LNCAP (cell line): ENCODE data around the gene CDC42EP2.

Experiments used
- TF ChIP-seq, protein P1 (sequence below): fragments of 450-650 bp; IDR thresholded peaks from 2 replicates; pipeline ENCODE4 v1.5.1; 2017; ENCODE audit warnings: mild to moderate bottlenecking

CDC42EP2 gene

GRCh38 chr11:65279741-65280440, 34.8 kb upstream of the CDC42EP2 start:
- TF ChIP-seq, protein P1, sequence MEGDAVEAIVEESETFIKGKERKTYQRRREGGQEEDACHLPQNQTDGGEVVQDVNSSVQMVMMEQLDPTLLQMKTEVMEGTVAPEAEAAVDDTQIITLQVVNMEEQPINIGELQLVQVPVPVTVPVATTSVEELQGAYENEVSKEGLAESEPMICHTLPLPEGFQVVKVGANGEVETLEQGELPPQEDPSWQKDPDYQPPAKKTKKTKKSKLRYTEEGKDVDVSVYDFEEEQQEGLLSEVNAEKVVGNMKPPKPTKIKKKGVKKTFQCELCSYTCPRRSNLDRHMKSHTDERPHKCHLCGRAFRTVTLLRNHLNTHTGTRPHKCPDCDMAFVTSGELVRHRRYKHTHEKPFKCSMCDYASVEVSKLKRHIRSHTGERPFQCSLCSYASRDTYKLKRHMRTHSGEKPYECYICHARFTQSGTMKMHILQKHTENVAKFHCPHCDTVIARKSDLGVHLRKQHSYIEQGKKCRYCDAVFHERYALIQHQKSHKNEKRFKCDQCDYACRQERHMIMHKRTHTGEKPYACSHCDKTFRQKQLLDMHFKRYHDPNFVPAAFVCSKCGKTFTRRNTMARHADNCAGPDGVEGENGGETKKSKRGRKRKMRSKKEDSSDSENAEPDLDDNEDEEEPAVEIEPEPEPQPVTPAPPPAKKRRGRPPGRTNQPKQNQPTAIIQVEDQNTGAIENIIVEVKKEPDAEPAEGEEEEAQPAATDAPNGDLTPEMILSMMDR = no peak

DNA sequence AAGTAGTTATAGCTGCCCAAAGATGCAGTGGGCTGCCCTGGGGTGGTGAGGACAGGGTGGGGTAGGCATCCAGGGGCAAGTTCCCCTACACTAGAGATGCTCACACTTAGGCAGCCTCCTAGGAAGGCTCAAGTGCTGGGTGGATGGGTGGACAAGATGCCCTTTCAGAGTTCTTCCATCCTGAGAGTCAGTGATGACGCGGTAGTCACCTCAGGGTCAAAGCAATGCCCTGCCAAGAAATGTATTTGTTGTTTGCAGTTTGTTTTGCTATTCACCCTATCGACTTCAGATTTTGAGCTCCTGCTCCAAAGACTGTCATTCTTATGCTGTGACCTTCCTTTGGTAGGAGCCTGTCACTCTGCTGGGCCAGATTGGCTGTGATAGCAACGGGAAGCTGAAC, 34.0 kb upstream of the CDC42EP2 start:
- TF ChIP-seq, protein P1 = no peak

DNA sequence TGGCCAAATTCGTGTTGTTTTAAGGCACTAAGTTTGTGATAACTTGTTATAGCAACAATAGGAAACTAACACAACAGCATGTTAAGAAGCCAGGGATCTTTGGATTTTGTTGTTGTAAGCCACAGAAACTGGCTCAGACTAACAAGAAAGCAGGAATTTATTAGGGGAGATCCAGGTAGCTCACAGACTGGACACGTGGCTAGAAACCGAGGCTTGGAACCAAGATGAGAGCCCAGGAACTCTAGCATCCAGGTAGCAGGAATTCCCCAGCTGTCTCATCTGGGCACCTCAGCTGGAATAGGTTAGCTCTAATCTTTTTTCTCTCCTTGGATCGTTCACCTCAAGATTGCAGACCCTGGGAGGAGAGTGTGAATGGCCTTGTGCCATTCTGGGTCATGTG, 28.0 kb upstream of the CDC42EP2 start:
- TF ChIP-seq, protein P1 = no peak

- TF ChIP-seq, protein P1 = no peak
Measured at GRCh38 chr11:65287601-65288000, 27.1 kb upstream of the CDC42EP2 start.

DNA sequence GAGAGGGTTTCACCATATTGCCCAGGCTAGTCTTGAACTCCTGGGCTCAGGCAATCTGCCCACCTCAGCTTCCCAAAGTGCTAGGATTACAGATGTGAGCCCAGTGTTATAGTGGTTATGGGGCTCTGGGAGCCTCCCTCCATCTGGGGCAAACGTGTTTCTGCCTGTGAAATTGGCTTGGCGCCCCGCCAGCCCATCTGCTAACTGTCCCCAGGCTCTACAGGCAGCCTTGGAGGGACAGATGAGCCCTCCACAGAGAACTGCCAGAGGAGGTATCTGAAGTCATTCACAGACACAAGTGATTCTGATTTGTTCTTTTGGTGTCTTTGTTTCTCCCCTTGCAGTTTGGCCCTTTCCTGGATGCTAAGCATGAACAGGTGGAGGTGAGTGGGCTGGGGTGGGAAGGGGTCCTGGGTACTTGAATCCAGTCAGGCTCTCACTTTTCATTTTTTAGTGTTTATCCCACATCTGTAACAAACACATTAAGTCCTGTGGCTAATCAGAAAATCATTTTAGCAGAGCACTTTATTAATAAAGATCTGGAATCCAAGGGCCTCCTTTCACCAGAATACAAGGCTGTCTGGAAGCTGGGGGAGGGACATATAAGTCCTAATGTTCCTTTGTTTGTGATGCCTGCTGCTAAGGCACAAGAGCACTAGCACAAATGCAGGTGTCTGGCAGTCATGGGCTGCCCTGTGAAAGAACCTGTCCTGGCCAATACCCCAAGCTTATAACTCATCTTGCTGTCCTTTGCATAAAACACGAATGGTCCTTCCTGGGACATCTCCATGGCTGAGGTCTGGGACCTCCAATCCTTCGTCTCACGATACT, 25.7 kb upstream of the CDC42EP2 start:
- TF ChIP-seq, protein P1 = no peak

DNA sequence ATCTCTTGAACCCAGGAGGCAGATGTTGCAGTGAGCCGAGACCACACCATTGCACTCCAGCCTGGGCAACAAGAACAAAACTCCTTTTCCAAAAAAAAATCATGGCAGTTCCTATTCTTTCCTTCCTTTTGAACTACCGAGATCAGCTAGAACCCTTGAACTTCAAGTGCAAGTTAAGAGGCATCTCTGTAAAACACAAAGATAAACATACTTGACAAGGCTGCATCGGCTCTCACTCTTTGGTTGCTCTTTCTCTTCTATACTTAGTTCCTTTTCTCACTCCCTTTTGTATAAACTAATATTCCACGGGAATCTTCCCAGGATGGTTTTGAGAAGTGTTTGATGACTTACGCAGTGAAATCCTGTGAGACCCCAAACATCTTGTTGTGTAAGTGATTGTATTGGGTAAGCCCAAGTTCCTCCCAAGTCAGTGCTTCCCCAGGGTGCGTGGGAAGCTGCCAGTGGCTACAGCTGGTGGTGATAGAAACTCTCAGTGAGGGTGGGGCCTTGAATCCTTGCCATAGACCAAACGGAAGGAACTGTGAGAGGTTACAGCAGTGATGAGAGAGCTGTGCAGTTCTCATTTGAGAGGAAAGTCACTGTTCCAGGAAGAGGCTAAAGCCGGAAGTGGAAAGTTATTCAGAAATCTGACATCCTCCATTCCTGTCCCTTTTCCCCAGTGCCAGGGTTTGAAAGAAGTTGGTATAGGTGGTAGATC, 24.1 kb upstream of the CDC42EP2 start:
- TF ChIP-seq, protein P1 = no peak

DNA sequence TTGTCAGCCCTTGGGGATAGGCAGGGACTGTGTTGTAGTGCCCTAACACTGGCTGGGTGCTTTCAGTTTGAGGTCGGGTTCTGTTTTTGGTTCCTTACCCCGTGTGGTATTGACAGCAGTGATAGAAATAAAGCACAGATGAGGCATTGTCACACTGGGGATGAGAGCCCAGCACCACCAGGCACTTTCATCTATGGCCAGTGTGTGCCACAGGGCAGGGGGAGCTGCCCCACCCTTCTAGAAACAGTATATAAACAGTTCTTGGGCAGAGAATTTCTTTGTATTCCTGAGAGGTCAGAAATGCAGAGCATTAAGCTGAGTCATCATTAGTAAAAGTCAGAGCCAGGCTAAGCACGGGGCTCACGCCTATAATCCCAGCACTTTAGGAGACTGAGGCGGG, 23.1 kb upstream of the CDC42EP2 start:
- TF ChIP-seq, protein P1 = no peak
